PC-3 (cell line): ENCODE data around the gene OPN1SW.

ENCODE experiments used
- EZH2 ChIP-seq: fragments of 300-600 bp; sonication (generic); IDR thresholded peaks from one replicate; pipeline ENCODE4 v1.6.1; 2017; ENCODE audit warnings: antibody characterized with exemption, mild to moderate bottlenecking, low read length; ENCODE audit not compliant: unreplicated experiment
- TF ChIP-seq, protein P1 (sequence below): fragments of 300-600 bp; sonication (generic); conservative IDR thresholded peaks from 2 replicates; pipeline ENCODE4 v1.5.1; 2017; ENCODE audit warnings: antibody characterized with exemption, low read depth, mild to moderate bottlenecking, low read length

DNA sequence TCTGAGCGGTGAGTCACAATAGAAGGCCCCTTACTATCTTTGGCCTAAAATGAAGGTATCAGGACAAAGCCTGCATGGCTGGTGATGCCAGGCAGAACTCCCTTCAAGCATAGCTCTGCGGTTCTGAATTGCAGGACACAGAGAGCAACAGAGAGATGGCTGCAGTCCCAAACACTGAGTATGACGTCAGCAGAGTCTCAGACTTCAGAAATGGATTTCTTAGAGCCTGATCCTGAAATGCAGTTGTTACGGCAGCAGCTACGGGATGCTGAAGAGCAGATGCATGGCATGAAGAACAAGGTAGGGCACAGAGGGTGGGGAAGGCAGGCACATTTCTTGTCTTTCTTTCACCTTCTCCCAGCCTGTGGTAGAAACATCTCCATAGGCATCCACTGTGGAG lies 29.6 kb upstream of the OPN1SW start:
- TF ChIP-seq, protein P1, sequence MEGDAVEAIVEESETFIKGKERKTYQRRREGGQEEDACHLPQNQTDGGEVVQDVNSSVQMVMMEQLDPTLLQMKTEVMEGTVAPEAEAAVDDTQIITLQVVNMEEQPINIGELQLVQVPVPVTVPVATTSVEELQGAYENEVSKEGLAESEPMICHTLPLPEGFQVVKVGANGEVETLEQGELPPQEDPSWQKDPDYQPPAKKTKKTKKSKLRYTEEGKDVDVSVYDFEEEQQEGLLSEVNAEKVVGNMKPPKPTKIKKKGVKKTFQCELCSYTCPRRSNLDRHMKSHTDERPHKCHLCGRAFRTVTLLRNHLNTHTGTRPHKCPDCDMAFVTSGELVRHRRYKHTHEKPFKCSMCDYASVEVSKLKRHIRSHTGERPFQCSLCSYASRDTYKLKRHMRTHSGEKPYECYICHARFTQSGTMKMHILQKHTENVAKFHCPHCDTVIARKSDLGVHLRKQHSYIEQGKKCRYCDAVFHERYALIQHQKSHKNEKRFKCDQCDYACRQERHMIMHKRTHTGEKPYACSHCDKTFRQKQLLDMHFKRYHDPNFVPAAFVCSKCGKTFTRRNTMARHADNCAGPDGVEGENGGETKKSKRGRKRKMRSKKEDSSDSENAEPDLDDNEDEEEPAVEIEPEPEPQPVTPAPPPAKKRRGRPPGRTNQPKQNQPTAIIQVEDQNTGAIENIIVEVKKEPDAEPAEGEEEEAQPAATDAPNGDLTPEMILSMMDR = no peak
- no peak for TF ChIP-seq EZH2
